SK-N-SH treated with all-trans-retinoic acid at 6 μM for 48 hours (cell line): ENCODE measurements around the gene ANKDD1B.

Source experiments
- ATAC-seq: fragments of 200-7000 bp; cut with Tn5 transposase; 3 replicates; pipeline ENCODE4 v1.9.1; 2020; ENCODE audit warnings: mild to moderate bottlenecking, moderate library complexity
- ARNTL ChIP-seq: fragments of 450-650 bp; formaldehyde crosslinking; IDR thresholded peaks from 2 replicates; pipeline ENCODE4 v1.5.0; 2020; ENCODE audit warnings: low read depth, mild to moderate bottlenecking, moderate library complexity, borderline replicate concordance
- BACH2 ChIP-seq: fragments of 250-450 bp; sonication (Bioruptor Pico); IDR thresholded peaks from 2 replicates; pipeline ENCODE4 v1.9.0; 2021; ENCODE audit warnings: mild to moderate bottlenecking, borderline replicate concordance
- CSDC2 ChIP-seq: fragments of 250-450 bp; sonication (Bioruptor Pico); IDR thresholded peaks from 2 replicates; pipeline ENCODE4 v1.5.0; 2020; ENCODE audit warnings: mild to moderate bottlenecking, moderate library complexity
- ESRRG ChIP-seq: fragments of 250-450 bp; sonication (Bioruptor Pico); IDR thresholded peaks from 2 replicates; pipeline ENCODE4 v1.6.1; 2021; ENCODE audit warnings: mild to moderate bottlenecking
- GLIS3 ChIP-seq: fragments of 250-450 bp; sonication (Bioruptor Pico); IDR thresholded peaks from 2 replicates; pipeline ENCODE4 v1.5.0; 2020; ENCODE audit warnings: mild to moderate bottlenecking, moderate library complexity
- ISL1 ChIP-seq: fragments of 250-450 bp; sonication (Bioruptor Pico); IDR thresholded peaks from 2 replicates; pipeline ENCODE4 v2.1.2; 2022; ENCODE audit warnings: mild to moderate bottlenecking, moderate library complexity
- PPARA ChIP-seq: fragments of 250-450 bp; sonication (Bioruptor Pico); IDR thresholded peaks from 2 replicates; pipeline ENCODE4 v1.5.0; 2020; ENCODE audit warnings: mild to moderate bottlenecking, borderline replicate concordance
- RARB ChIP-seq: fragments of 250-450 bp; sonication (Bioruptor Pico); IDR thresholded peaks from 2 replicates; pipeline ENCODE4 v1.8.0; 2021; ENCODE audit warnings: mild to moderate bottlenecking, moderate library complexity
- SNAI2 ChIP-seq: fragments of 250-450 bp; sonication (Bioruptor Pico); IDR thresholded peaks from 2 replicates; pipeline ENCODE4 v1.5.0; 2020; ENCODE audit warnings: mild to moderate bottlenecking, moderate library complexity
- TCF4 ChIP-seq: fragments of 250-450 bp; sonication (Bioruptor Pico); IDR thresholded peaks from 2 replicates; pipeline ENCODE4 v1.8.0; 2021; ENCODE audit warnings: mild to moderate bottlenecking, moderate library complexity, borderline replicate concordance
- TOX ChIP-seq: fragments of 250-450 bp; sonication (Bioruptor Pico); IDR thresholded peaks from 2 replicates; pipeline ENCODE4 v1.8.0; 2021; ENCODE audit warnings: mild to moderate bottlenecking, moderate library complexity, borderline replicate concordance
- ZC3H10 ChIP-seq: fragments of 250-450 bp; sonication (Bioruptor Pico); IDR thresholded peaks from 2 replicates; pipeline ENCODE4 v1.5.1; 2021; ENCODE audit warnings: mild to moderate bottlenecking, moderate library complexity
- ZFP3 ChIP-seq: fragments of 250-450 bp; sonication (Bioruptor Pico); IDR thresholded peaks from 2 replicates; pipeline ENCODE4 v1.5.0; 2020; ENCODE audit warnings: mild to moderate bottlenecking, moderate library complexity
- ZFP30 ChIP-seq: fragments of 450-650 bp; formaldehyde crosslinking; IDR thresholded peaks from 2 replicates; pipeline ENCODE4 v1.5.0; 2022; ENCODE audit warnings: mild to moderate bottlenecking, moderate library complexity
- ZNF565 ChIP-seq: fragments of 450-650 bp; formaldehyde crosslinking; conservative IDR thresholded peaks from 2 replicates; pipeline ENCODE4 v1.5.0; 2020; ENCODE audit warnings: low read depth, mild to moderate bottlenecking, moderate library complexity
- ZNF70 ChIP-seq: fragments of 450-650 bp; formaldehyde crosslinking; IDR thresholded peaks from 2 replicates; pipeline ENCODE4 v1.5.0; 2020; ENCODE audit warnings: mild to moderate bottlenecking, moderate library complexity
- ZNF8 ChIP-seq: fragments of 450-650 bp; formaldehyde crosslinking; IDR thresholded peaks from 2 replicates; pipeline ENCODE4 v1.5.0; 2020; ENCODE audit warnings: mild to moderate bottlenecking, moderate library complexity
- TF ChIP-seq, protein P1 (sequence below): fragments of 250-450 bp; sonication (Bioruptor Pico); IDR thresholded peaks from 2 replicates; pipeline ENCODE4 v1.5.1; 2021; ENCODE audit warnings: mild to moderate bottlenecking, moderate library complexity
- TF ChIP-seq, protein P2 (sequence below): fragments of 250-450 bp; sonication (Bioruptor Pico); IDR thresholded peaks from 2 replicates; pipeline ENCODE4 v1.8.0; 2021; ENCODE audit warnings: low read depth, mild to moderate bottlenecking, moderate library complexity, borderline replicate concordance
- TF ChIP-seq, protein P3 (sequence below): fragments of 250-450 bp; sonication (Bioruptor Pico); IDR thresholded peaks from 2 replicates; pipeline ENCODE4 v1.5.0; 2020; ENCODE audit warnings: mild to moderate bottlenecking, moderate library complexity
- TF ChIP-seq, protein P4 (sequence below): fragments of 250-450 bp; sonication (Bioruptor Pico); IDR thresholded peaks from 2 replicates; pipeline ENCODE4 v1.8.0; 2020; ENCODE audit warnings: mild to moderate bottlenecking, moderate library complexity, borderline replicate concordance

The ANKDD1B gene

GRCh38 chr5:75612226-75612569 is 945 bp downstream of the ANKDD1B start (continued):
- TF ChIP-seq RARB (CRISPR knock-in tag) (no peak), SNAI2 (CRISPR knock-in tag) (no peak), GLIS3 (CRISPR knock-in tag) (no peak)

GRCh38 chr5:75612901-75613300 is 1.6 kb downstream of the ANKDD1B start:
- no peak for ATAC-seq

GRCh38 chr5:75614176-75614575 is 2.9 kb downstream of the ANKDD1B start:
- ATAC-seq = no peak

More at GRCh38 chr5:75612901-75613300, 1.6 kb downstream of the ANKDD1B start:
- TF ChIP-seq ZNF565 (CRISPR knock-in tag) (no peak), ZC3H10 (CRISPR knock-in tag) (no peak), CSDC2 (CRISPR knock-in tag) (no peak), ISL1 (CRISPR knock-in tag) (no peak), BACH2 (CRISPR knock-in tag) (no peak), ARNTL (CRISPR knock-in tag) (no peak), SNAI2 (CRISPR knock-in tag) (no peak), ZFP30 (CRISPR knock-in tag) (no peak), ZFP3 (no peak), ESRRG (CRISPR knock-in tag) (no peak), TCF4 (CRISPR knock-in tag) (no peak), ZNF8 (CRISPR knock-in tag) (no peak)
- TF ChIP-seq, protein P1, sequence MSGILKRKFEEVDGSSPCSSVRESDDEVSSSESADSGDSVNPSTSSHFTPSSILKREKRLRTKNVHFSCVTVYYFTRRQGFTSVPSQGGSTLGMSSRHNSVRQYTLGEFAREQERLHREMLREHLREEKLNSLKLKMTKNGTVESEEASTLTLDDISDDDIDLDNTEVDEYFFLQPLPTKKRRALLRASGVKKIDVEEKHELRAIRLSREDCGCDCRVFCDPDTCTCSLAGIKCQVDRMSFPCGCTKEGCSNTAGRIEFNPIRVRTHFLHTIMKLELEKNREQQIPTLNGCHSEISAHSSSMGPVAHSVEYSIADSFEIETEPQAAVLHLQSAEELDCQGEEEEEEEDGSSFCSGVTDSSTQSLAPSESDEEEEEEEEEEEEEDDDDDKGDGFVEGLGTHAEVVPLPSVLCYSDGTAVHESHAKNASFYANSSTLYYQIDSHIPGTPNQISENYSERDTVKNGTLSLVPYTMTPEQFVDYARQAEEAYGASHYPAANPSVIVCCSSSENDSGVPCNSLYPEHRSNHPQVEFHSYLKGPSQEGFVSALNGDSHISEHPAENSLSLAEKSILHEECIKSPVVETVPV (CRISPR knock-in tag) = no peak
- TF ChIP-seq, protein P2, sequence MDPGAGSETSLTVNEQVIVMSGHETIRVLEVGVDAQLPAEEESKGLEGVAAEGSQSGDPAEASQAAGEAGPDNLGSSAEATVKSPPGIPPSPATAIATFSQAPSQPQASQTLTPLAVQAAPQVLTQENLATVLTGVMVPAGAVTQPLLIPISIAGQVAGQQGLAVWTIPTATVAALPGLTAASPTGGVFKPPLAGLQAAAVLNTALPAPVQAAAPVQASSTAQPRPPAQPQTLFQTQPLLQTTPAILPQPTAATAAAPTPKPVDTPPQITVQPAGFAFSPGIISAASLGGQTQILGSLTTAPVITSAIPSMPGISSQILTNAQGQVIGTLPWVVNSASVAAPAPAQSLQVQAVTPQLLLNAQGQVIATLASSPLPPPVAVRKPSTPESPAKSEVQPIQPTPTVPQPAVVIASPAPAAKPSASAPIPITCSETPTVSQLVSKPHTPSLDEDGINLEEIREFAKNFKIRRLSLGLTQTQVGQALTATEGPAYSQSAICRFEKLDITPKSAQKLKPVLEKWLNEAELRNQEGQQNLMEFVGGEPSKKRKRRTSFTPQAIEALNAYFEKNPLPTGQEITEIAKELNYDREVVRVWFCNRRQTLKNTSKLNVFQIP (CRISPR knock-in tag) = no peak
- TF ChIP-seq, protein P3, sequence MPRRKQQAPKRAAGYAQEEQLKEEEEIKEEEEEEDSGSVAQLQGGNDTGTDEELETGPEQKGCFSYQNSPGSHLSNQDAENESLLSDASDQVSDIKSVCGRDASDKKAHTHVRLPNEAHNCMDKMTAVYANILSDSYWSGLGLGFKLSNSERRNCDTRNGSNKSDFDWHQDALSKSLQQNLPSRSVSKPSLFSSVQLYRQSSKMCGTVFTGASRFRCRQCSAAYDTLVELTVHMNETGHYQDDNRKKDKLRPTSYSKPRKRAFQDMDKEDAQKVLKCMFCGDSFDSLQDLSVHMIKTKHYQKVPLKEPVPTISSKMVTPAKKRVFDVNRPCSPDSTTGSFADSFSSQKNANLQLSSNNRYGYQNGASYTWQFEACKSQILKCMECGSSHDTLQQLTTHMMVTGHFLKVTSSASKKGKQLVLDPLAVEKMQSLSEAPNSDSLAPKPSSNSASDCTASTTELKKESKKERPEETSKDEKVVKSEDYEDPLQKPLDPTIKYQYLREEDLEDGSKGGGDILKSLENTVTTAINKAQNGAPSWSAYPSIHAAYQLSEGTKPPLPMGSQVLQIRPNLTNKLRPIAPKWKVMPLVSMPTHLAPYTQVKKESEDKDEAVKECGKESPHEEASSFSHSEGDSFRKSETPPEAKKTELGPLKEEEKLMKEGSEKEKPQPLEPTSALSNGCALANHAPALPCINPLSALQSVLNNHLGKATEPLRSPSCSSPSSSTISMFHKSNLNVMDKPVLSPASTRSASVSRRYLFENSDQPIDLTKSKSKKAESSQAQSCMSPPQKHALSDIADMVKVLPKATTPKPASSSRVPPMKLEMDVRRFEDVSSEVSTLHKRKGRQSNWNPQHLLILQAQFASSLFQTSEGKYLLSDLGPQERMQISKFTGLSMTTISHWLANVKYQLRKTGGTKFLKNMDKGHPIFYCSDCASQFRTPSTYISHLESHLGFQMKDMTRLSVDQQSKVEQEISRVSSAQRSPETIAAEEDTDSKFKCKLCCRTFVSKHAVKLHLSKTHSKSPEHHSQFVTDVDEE (CRISPR knock-in tag) = no peak
- TF ChIP-seq, protein P4, sequence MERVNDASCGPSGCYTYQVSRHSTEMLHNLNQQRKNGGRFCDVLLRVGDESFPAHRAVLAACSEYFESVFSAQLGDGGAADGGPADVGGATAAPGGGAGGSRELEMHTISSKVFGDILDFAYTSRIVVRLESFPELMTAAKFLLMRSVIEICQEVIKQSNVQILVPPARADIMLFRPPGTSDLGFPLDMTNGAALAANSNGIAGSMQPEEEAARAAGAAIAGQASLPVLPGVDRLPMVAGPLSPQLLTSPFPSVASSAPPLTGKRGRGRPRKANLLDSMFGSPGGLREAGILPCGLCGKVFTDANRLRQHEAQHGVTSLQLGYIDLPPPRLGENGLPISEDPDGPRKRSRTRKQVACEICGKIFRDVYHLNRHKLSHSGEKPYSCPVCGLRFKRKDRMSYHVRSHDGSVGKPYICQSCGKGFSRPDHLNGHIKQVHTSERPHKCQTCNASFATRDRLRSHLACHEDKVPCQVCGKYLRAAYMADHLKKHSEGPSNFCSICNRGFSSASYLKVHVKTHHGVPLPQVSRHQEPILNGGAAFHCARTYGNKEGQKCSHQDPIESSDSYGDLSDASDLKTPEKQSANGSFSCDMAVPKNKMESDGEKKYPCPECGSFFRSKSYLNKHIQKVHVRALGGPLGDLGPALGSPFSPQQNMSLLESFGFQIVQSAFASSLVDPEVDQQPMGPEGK = no peak

More at GRCh38 chr5:75614176-75614575, 2.9 kb downstream of the ANKDD1B start:
- TF ChIP-seq TCF4 (CRISPR knock-in tag) (no peak), ZNF70 (CRISPR knock-in tag) (no peak), BACH2 (CRISPR knock-in tag) (no peak), TOX (CRISPR knock-in tag) (no peak), PPARA (CRISPR knock-in tag) (no peak), ZNF565 (CRISPR knock-in tag) (no peak), GLIS3 (CRISPR knock-in tag) (no peak)
- TF ChIP-seq, protein P4 = no peak
- TF ChIP-seq, protein P2 (CRISPR knock-in tag) = no peak
